ENCODE measurements around the gene ABCF2.

Gene ABCF2

GRCh38 chr7:151240942-151241754 is 14.1 kb upstream of the ABCF2 start:
- no peak for DNase-seq

DNA sequence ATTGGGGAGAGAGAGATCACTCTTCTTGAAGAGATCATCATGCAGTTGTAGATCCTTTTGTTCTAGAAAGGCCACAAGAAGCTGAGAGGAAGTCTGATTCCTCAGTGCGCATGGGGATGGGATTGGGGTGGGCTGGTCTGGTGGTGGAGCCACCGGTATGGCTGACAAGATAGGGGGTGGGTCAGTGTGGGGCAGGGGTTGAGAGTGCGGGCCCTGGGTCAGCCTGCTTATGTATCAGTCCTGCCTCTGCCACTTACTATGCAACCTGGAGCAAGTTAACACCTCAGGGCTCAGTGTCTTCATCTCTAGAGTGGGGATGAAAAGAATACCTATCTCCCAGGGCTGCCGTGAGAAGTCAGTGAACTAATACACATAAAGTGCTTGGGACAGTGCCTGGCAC is 13.5 kb upstream of the ABCF2 start:
- no peak for DNase-seq

GRCh38 chr7:151239837-151240459 is 12.9 kb upstream of the ABCF2 start:
- DNase-seq: no peak

- DNase-seq: no peak
These were observed 12.2 kb upstream of the ABCF2 start for GRCh38 chr7:151238924-151239836.

DNA sequence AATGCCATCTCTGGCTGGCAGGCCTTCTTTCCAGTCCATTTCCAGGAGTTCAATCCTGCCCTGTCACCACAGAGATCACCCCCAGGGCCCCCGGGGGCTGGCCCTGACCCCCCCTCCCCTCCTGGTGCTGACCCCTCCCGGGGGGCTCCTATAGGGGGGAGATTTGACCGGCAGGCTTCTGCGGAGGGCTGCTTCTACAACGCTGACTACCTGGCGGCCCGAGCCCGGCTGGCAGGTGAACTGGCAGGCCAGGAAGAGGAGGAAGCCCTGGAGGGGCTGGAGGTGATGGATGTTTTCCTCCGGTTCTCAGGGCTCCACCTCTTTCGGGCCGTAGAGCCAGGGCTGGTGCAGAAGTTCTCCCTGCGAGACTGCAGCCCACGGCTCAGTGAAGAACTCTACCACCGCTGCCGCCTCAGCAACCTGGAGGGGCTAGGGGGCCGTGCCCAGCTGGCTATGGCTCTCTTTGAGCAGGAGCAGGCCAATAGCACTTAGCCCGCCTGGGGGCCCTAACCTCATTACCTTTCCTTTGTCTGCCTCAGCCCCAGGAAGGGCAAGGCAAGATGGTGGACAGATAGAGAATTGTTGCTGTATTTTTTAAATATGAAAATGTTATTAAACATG is 11.3 kb upstream of the ABCF2 start:
- no peak for DNase-seq

- no peak for DNase-seq
These were observed 10.5 kb upstream of the ABCF2 start for GRCh38 chr7:151237244-151238189.

DNA sequence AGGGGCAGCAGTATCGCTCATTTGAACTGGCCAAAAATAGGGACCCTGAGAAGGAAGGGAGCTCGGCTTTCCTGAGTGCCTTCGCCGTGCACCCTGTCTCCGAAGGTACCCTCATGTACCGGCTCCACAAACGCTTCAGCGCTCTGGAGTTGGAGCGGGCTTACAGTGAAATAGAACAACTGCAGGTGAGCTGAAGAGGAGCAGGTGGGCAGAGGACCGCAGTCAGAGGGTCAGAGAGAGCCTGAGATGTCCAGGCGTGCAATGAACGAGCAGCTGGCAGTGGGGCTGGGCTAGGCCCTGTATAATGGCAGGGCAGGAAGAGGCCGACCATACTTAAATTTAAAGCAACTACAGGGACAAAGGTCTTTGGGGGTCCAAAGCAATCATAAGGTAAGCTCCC is 9.4 kb upstream of the ABCF2 start:
- no peak for DNase-seq

GRCh38 chr7:151235091-151235787 is 8.2 kb upstream of the ABCF2 start:
- DNase-seq: no peak

DNA sequence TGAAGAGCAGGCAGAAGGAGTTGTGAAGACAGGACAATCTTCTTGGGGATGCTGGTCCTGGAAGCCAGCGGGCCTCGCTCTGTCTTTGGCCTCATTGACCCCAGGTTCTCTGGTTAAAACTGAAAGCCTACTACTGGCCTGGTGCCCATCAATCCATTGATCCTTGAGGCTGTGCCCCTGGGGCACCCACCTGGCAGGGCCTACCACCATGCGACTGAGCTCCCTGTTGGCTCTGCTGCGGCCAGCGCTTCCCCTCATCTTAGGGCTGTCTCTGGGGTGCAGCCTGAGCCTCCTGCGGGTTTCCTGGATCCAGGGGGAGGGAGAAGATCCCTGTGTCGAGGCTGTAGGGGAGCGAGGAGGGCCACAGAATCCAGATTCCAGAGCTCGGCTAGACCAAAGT is 6.8 kb upstream of the ABCF2 start:
- no peak for DNase-seq

GRCh38 chr7:151232917-151233701 is 6.1 kb upstream of the ABCF2 start:
- DNase-seq: peak; percentile 81

DNA sequence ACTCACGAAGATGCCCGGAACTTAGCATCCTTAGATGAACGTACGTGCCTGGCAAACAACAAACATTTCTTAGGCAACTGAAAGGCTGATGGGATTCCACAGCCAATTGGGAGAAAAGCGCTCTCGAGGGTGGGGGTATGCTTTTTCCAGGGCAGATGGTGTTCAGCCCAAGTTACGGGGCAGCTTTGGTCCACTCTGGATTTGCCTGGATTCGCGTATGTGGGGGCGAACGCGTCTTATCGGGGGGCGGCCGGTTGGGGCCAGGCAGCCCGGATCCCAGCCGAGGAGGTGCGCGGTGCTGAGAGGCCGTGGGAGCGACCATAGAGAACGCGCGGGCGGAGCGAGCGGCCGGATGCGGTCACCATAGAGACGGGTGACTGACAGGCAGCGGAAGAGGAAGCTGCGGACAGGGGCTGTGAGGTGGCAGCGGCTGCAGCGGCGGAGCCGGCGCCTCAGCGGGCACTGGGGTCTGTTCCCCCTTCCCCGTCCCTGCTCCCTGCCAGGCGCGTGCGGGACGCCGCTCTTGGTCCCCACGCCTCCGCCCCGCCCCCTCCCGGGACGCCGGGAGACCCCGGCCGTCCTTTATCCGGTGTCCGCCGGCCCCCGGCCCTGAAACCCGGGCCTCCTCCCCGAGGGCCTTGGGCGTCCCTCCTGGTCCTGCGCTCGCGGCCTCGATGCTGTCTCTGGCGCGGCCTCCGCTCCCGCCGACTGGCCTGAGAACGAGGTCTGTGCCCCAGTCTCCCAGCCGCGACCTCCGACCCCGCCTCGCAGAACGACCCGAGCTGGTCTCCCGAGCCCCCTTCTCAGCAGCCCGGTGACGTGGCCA is 5.3 kb upstream of the ABCF2 start, which contains the start of gene CHPF2:
TSS of gene CHPF2 (plus strand) at position 393 of the 826 bp plus-strand sequence. CDS start 1,529 bp downstream, outside the sequence.
- peak; percentile 88 for DNase-seq

DNA sequence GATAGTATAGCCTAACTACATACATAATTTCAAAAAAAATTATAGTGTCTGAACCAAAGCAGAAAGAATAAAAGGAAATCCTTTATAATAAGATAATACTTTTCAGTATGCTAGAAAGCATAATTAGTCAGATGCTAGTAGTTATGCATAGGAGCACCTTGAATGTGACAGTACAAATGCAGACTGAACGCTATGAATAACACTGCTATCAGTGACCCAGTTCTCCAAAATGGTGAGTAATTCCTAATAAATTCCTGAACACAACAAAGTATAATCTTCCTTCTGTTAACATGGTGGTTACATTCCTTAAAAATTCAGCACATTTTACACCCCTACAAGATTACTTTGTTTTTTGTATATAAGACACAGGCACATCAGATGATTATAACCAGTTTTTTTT is 4.1 kb upstream of the ABCF2 start:
- DNase-seq: peak; percentile 27

GRCh38 chr7:151229249-151229648 is 2.2 kb upstream of the ABCF2 start:
- DNase-seq: no peak

GRCh38 chr7:151228024-151228866 is 1.2 kb upstream of the ABCF2 start:
- DNase-seq: no peak

DNA sequence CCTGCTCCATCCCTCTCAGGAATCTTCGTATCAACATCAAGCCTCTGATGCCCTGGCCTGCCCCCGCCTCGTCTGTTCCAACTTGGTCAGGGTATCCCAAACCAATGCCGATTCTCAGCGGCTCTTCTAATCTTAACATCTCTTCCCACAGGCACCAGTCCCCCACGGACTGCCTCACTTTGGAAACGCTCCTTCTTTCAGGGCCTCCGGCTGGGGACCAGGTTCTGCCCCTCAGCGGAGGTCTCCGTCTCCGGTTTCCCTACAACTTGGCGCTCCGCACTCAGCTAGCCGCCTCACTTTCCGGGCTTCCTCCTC is 488 bp downstream of the ABCF2 start:
- no peak for DNase-seq

- no peak for DNase-seq
These were observed 976 bp downstream of the ABCF2 start for GRCh38 chr7:151225948-151226510.

DNA sequence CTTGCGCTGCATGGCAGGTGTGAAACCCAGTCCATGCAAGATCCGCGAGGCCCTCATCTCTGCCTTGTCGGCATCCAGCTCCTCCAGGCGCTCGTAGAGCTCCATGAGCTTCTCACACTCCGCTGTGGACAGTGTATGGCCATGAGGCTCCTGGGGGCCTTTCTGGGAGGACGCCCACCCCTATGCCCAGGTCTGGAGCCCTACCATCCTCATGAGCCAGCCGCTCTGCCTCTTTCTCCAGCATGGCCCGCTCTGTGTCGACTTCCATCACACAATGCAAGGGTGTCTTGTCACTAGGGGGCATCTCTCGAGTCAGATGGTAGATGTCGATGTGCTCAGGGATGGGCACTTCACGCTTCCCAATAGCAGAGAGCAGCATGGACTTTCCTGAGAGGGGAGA is 3.3 kb downstream of the ABCF2 start:
- no peak for DNase-seq

- no peak for DNase-seq
These were observed 8.8 kb downstream of the ABCF2 start for GRCh38 chr7:151218170-151218569.
